Measurements from ENCODE around the gene NR5A2.

DNA sequence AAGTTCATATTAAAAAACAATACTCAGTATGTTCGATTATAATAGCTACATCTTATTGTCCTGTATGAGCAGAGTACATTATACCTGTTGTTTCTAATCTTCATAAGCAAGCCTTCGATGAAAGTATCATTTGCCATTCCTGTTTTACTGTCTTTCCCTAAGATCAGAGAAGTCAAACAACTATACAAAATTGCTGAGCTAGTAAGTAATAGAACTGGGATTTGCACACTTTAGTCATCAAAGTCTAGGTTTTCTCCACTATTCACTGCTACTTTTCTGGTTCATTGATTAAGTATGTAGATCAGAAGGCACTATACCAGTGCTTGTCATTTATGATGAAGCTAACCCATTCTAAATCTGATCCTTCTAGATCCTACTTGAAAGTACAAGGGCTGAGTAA lies 108.9 kb downstream of the NR5A2 start:
- TF ChIP-seq, protein P1, sequence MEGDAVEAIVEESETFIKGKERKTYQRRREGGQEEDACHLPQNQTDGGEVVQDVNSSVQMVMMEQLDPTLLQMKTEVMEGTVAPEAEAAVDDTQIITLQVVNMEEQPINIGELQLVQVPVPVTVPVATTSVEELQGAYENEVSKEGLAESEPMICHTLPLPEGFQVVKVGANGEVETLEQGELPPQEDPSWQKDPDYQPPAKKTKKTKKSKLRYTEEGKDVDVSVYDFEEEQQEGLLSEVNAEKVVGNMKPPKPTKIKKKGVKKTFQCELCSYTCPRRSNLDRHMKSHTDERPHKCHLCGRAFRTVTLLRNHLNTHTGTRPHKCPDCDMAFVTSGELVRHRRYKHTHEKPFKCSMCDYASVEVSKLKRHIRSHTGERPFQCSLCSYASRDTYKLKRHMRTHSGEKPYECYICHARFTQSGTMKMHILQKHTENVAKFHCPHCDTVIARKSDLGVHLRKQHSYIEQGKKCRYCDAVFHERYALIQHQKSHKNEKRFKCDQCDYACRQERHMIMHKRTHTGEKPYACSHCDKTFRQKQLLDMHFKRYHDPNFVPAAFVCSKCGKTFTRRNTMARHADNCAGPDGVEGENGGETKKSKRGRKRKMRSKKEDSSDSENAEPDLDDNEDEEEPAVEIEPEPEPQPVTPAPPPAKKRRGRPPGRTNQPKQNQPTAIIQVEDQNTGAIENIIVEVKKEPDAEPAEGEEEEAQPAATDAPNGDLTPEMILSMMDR (IDR thresholded peaks at IDR 0.05): no peak
- no peak for TF ChIP-seq ZFX (IDR thresholded peaks at IDR 0.05; ENCODE audit: borderline replicate concordance)

Data from 22Rv1 (cell line).